PC-3 (cell line): Measurements from ENCODE around the gene C11orf98.

Experiments used
- EZH2 ChIP-seq: fragments of 300-600 bp; sonication (generic); IDR thresholded peaks from one replicate; pipeline ENCODE4 v1.6.1; 2017; ENCODE audit warnings: antibody characterized with exemption, mild to moderate bottlenecking, low read length; ENCODE audit not compliant: unreplicated experiment
- TF ChIP-seq, protein P1 (sequence below): fragments of 300-600 bp; sonication (generic); conservative IDR thresholded peaks from 2 replicates; pipeline ENCODE4 v1.5.1; 2017; ENCODE audit warnings: antibody characterized with exemption, low read depth, mild to moderate bottlenecking, low read length

GRCh38 chr11:62664405-62665074 lies 470 bp downstream of the C11orf98 start:
- TF ChIP-seq, protein P1, sequence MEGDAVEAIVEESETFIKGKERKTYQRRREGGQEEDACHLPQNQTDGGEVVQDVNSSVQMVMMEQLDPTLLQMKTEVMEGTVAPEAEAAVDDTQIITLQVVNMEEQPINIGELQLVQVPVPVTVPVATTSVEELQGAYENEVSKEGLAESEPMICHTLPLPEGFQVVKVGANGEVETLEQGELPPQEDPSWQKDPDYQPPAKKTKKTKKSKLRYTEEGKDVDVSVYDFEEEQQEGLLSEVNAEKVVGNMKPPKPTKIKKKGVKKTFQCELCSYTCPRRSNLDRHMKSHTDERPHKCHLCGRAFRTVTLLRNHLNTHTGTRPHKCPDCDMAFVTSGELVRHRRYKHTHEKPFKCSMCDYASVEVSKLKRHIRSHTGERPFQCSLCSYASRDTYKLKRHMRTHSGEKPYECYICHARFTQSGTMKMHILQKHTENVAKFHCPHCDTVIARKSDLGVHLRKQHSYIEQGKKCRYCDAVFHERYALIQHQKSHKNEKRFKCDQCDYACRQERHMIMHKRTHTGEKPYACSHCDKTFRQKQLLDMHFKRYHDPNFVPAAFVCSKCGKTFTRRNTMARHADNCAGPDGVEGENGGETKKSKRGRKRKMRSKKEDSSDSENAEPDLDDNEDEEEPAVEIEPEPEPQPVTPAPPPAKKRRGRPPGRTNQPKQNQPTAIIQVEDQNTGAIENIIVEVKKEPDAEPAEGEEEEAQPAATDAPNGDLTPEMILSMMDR: no peak
- no peak for TF ChIP-seq EZH2
